NCI-H146 (cell line): Measurements from ENCODE around the gene PAX2.

Experiments used
- DNase-seq: peaks from one replicate; lab custom pipeline; 2025; lab: John Stamatoyannopoulos, UW

The PAX2 gene

GRCh38 chr10:100791369-100792058 lies 46.1 kb downstream of the PAX2 start:
- no peak for DNase-seq

GRCh38 chr10:100792574-100792973 lies 47.2 kb downstream of the PAX2 start:
- DNase-seq, result no peak

- no peak for DNase-seq
Measured at GRCh38 chr10:100793055-100793454, 47.7 kb downstream of the PAX2 start.

- no peak for DNase-seq
Measured at GRCh38 chr10:100799881-100800280, 54.5 kb downstream of the PAX2 start.

- no peak for DNase-seq
Measured at GRCh38 chr10:100800931-100801330, 55.5 kb downstream of the PAX2 start.

- DNase-seq, result no peak
Measured at GRCh38 chr10:100802196-100802595, 56.8 kb downstream of the PAX2 start.

- no peak for DNase-seq
Measured at GRCh38 chr10:100802607-100803006, 57.2 kb downstream of the PAX2 start.

- no peak for DNase-seq
Measured at GRCh38 chr10:100803492-100803891, 58.1 kb downstream of the PAX2 start.

GRCh38 chr10:100803908-100804307 lies 58.5 kb downstream of the PAX2 start:
- DNase-seq, result no peak

GRCh38 chr10:100805543-100806355 lies 60.4 kb downstream of the PAX2 start:
- DNase-seq, result no peak

- no peak for DNase-seq
Measured at GRCh38 chr10:100806356-100806645, 60.9 kb downstream of the PAX2 start.

GRCh38 chr10:100807241-100807951 lies 62.0 kb downstream of the PAX2 start:
- no peak for DNase-seq

GRCh38 chr10:100808876-100809275 lies 63.5 kb downstream of the PAX2 start:
- DNase-seq, result no peak

GRCh38 chr10:100810091-100810834 lies 64.9 kb downstream of the PAX2 start:
- no peak for DNase-seq

- no peak for DNase-seq
Measured at GRCh38 chr10:100810835-100811116, 65.4 kb downstream of the PAX2 start.

- DNase-seq, result no peak
Measured at GRCh38 chr10:100811261-100811660, 65.9 kb downstream of the PAX2 start.

- DNase-seq, result no peak
Measured at GRCh38 chr10:100811752-100812750, 66.7 kb downstream of the PAX2 start.

GRCh38 chr10:100812978-100813377 lies 67.6 kb downstream of the PAX2 start:
- no peak for DNase-seq

GRCh38 chr10:100814751-100815474 lies 69.5 kb downstream of the PAX2 start:
- no peak for DNase-seq

GRCh38 chr10:100816671-100817070 lies 71.3 kb downstream of the PAX2 start:
- no peak for DNase-seq
